Memory B cell (primary cell): ENCODE data around the gene COL4A2.

ENCODE experiments used
- ATAC-seq: fragments of 150-1000 bp; cut with Tn5 transposase; 2 replicates; pipeline ENCODE4 v1.10.0; 2021; ENCODE audit warnings: low read depth, mild to moderate bottlenecking, moderate library complexity
- DNase-seq, 2 donors: peaks; one replicate each; pipeline ENCODE4 v3.0.0; 2022; ENCODE audit warnings: low spot score in 2 of 2
- H3K27ac Mint-ChIP-seq: one replicate; pipeline ENCODE4 v1.8.0; 2022; ENCODE audit warnings: mild to moderate bottlenecking, moderate library complexity, mixed read lengths
- H3K27me3 Mint-ChIP-seq: one replicate; pipeline ENCODE4 v1.8.0; 2022; ENCODE audit warnings: mixed read lengths
- H3K36me3 Mint-ChIP-seq: one replicate; pipeline ENCODE4 v1.8.0; 2022; ENCODE audit warnings: mild to moderate bottlenecking, mixed read lengths
- H3K4me1 Mint-ChIP-seq: one replicate; pipeline ENCODE4 v1.8.0; 2022; ENCODE audit warnings: mixed read lengths
- H3K4me3 Mint-ChIP-seq: one replicate; pipeline ENCODE4 v1.8.0; 2022; ENCODE audit warnings: mild to moderate bottlenecking, moderate library complexity, mixed read lengths
- H3K9me3 Mint-ChIP-seq: one replicate; pipeline ENCODE4 v1.8.0; 2022; ENCODE audit warnings: mixed read lengths

The COL4A2 gene

GRCh38 chr13:110306960-110307766, at the start of gene COL4A2, which contains the start of gene COL4A1:
COL4A2 (plus strand) TSS chr13:110307284; CDS start chr13:110307904, 620 bp downstream.
COL4A1 (minus strand) TSS chr13:110307157; CDS start chr13:110307027, 130 bp downstream.
- peaks cover 2% of the 10 kb centered on the region for H3K4me1 Mint-ChIP-seq
- H3K27ac Mint-ChIP-seq, result no peak within 1 kb of the TSS
- DNase-seq (no peak), ATAC-seq (no peak)
- H3K36me3 Mint-ChIP-seq, result no peaks in the 10 kb centered on the region
- H3K4me3 Mint-ChIP-seq, result no peak within 1 kb of the TSS
- H3K27me3 Mint-ChIP-seq, result peaks cover 28% of the 10 kb centered on the region
- H3K9me3 Mint-ChIP-seq, result no peaks in the 10 kb centered on the region

- Mint-ChIP-seq H3K36me3 (no peaks in the 10 kb centered on the region), H3K27ac (no peak overlapping the region), H3K9me3 (peaks cover 4% of the 10 kb centered on the region), H3K27me3 (peaks cover 6% of the 10 kb centered on the region), H3K4me3 (no peak overlapping the region), H3K4me1 (peaks cover 2% of the 10 kb centered on the region)
- ATAC-seq (no peak), DNase-seq (no peak)
Observed at GRCh38 chr13:110257408-110257807, 49.7 kb upstream of the COL4A2 start.

GRCh38 chr13:110258876-110259631, 48.0 kb upstream of the COL4A2 start:
- H3K27ac Mint-ChIP-seq, result no peak overlapping the region
- DNase-seq (no peak), ATAC-seq (no peak)
- peaks cover 2% of the 10 kb centered on the region for H3K4me1 Mint-ChIP-seq
- H3K4me3 Mint-ChIP-seq, result no peak overlapping the region
- H3K36me3 Mint-ChIP-seq, result no peaks in the 10 kb centered on the region
- peaks cover 4% of the 10 kb centered on the region for H3K9me3 Mint-ChIP-seq
- peaks cover 6% of the 10 kb centered on the region for H3K27me3 Mint-ChIP-seq

- peaks cover 4% of the 10 kb centered on the region for H3K9me3 Mint-ChIP-seq
- ATAC-seq (no peak), DNase-seq (no peak)
- peaks cover 6% of the 10 kb centered on the region for H3K27me3 Mint-ChIP-seq
- H3K4me1 Mint-ChIP-seq, result peaks cover 2% of the 10 kb centered on the region
- H3K4me3 Mint-ChIP-seq, result no peak overlapping the region
- H3K27ac Mint-ChIP-seq, result no peak overlapping the region
- H3K36me3 Mint-ChIP-seq, result no peaks in the 10 kb centered on the region
Observed at GRCh38 chr13:110259651-110260050, 47.4 kb upstream of the COL4A2 start.

GRCh38 chr13:110261166-110262081, 45.7 kb upstream of the COL4A2 start:
- H3K27ac Mint-ChIP-seq, result no peak overlapping the region
- peaks cover 2% of the 10 kb centered on the region for H3K27me3 Mint-ChIP-seq
- ATAC-seq, result no peak
- H3K4me3 Mint-ChIP-seq, result no peak overlapping the region
- H3K36me3 Mint-ChIP-seq, result no peaks in the 10 kb centered on the region
- H3K4me1 Mint-ChIP-seq, result no peaks in the 10 kb centered on the region
- DNase-seq, result no peak
- no peaks in the 10 kb centered on the region for H3K9me3 Mint-ChIP-seq

- Mint-ChIP-seq H3K27me3 (peaks cover 2% of the 10 kb centered on the region), H3K4me1 (no peaks in the 10 kb centered on the region), H3K36me3 (no peaks in the 10 kb centered on the region), H3K27ac (no peak overlapping the region), H3K9me3 (no peaks in the 10 kb centered on the region), H3K4me3 (no peak overlapping the region)
- DNase-seq (no peak), ATAC-seq (no peak)
Observed at GRCh38 chr13:110262082-110262436, 45.0 kb upstream of the COL4A2 start.

- no peak overlapping the region for H3K4me3 Mint-ChIP-seq
- H3K4me1 Mint-ChIP-seq, result no peaks in the 10 kb centered on the region
- DNase-seq, result no peak
- H3K27me3 Mint-ChIP-seq, result peaks cover 2% of the 10 kb centered on the region
- H3K27ac Mint-ChIP-seq, result no peak overlapping the region
- H3K9me3 Mint-ChIP-seq, result no peaks in the 10 kb centered on the region
- no peak for ATAC-seq
- no peaks in the 10 kb centered on the region for H3K36me3 Mint-ChIP-seq
Observed at GRCh38 chr13:110262508-110263291, 44.4 kb upstream of the COL4A2 start.

- no peaks in the 10 kb centered on the region for H3K4me1 Mint-ChIP-seq
- no peak overlapping the region for H3K4me3 Mint-ChIP-seq
- no peaks in the 10 kb centered on the region for H3K36me3 Mint-ChIP-seq
- H3K9me3 Mint-ChIP-seq, result no peaks in the 10 kb centered on the region
- H3K27me3 Mint-ChIP-seq, result peaks cover 2% of the 10 kb centered on the region
- DNase-seq (no peak), ATAC-seq (no peak)
- H3K27ac Mint-ChIP-seq, result no peak overlapping the region
Observed at GRCh38 chr13:110263404-110263803, 43.7 kb upstream of the COL4A2 start.

- Mint-ChIP-seq H3K4me1 (no peaks in the 10 kb centered on the region), H3K27me3 (peaks cover 2% of the 10 kb centered on the region), H3K9me3 (no peaks in the 10 kb centered on the region), H3K36me3 (no peaks in the 10 kb centered on the region), H3K27ac (no peak overlapping the region), H3K4me3 (no peak overlapping the region)
- no peak for DNase-seq
- ATAC-seq, result no peak
Observed at GRCh38 chr13:110263888-110264287, 43.2 kb upstream of the COL4A2 start.

- Mint-ChIP-seq H3K27ac (no peak overlapping the region), H3K36me3 (no peaks in the 10 kb centered on the region), H3K27me3 (peaks cover 2% of the 10 kb centered on the region), H3K4me3 (no peak overlapping the region), H3K9me3 (no peaks in the 10 kb centered on the region), H3K4me1 (no peaks in the 10 kb centered on the region)
- no peak for ATAC-seq
- no peak for DNase-seq
Observed at GRCh38 chr13:110264685-110265275, 42.3 kb upstream of the COL4A2 start.

GRCh38 chr13:110265341-110265681, 41.8 kb upstream of the COL4A2 start:
- DNase-seq, result no peak

GRCh38 chr13:110265682-110266430, 41.2 kb upstream of the COL4A2 start:
- H3K27ac Mint-ChIP-seq, result no peak overlapping the region
- no peak overlapping the region for H3K4me3 Mint-ChIP-seq
- no peak for DNase-seq
- H3K36me3 Mint-ChIP-seq, result no peaks in the 10 kb centered on the region
- no peak for ATAC-seq
- no peaks in the 10 kb centered on the region for H3K4me1 Mint-ChIP-seq
- no peaks in the 10 kb centered on the region for H3K27me3 Mint-ChIP-seq
- no peaks in the 10 kb centered on the region for H3K9me3 Mint-ChIP-seq

More at GRCh38 chr13:110265341-110265681, 41.8 kb upstream of the COL4A2 start:
- H3K4me1 Mint-ChIP-seq, result no peaks in the 10 kb centered on the region
- no peak overlapping the region for H3K27ac Mint-ChIP-seq
- H3K9me3 Mint-ChIP-seq, result no peaks in the 10 kb centered on the region
- ATAC-seq, result no peak
- peaks cover 1% of the 10 kb centered on the region for H3K27me3 Mint-ChIP-seq
- no peak overlapping the region for H3K4me3 Mint-ChIP-seq
- H3K36me3 Mint-ChIP-seq, result no peaks in the 10 kb centered on the region
